HG03575 (cell line): ENCODE results near the gene POU2F1.

Source experiments
- ATAC-seq: cut with Tn5 transposase; IDR thresholded peaks from one replicate; pipeline ENCODE4 v1.9.1; 2021; ENCODE audit not compliant: unreplicated experiment, insufficient number of reproducible peaks, low FRiP score; ENCODE audit errors: extremely low read depth

Gene POU2F1

GRCh38 chr1:167333703-167334102 is 113.0 kb downstream of the POU2F1 start:
- ATAC-seq = no peak

DNA sequence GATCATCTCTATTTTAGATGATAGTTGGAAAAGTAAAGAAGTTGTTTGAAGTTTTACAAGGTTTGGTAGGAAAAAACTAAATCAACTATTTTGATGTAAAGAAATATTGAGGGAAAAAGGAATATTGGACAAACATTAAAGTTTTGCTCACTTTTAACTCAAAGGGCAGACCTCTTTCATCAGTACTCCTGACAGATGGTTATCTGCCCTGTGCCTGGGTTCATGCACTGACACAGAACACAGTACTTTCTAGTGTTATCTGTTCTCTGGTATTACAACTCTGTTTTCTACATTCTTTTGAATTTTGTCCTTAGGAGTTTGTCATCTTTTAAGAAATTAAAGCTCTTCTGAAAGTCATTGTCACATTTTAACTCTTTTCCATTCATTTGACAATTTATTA is 118.7 kb downstream of the POU2F1 start:
- no peak for ATAC-seq

DNA sequence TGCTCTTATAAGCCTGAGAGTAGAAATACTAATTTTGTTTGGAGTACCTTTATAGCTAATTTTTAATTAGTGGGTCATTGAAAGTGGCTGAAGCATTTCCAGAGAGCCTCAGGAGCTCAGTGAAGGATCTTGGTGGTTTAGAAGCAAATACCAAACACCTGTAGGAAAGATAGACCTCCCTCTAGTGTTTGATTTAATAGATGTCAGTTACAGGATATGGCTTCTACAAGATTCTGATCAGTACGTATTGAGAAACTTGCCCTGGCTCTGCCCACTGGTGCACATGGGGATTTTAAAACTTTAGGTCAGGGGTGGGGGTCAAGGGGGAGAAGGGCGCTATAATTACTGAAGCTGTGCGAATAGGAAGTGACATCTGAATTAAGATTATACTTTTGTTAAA is 122.2 kb downstream of the POU2F1 start:
- no peak for ATAC-seq

- ATAC-seq = no peak
Measured at GRCh38 chr1:167344112-167344511, 123.4 kb downstream of the POU2F1 start.

DNA sequence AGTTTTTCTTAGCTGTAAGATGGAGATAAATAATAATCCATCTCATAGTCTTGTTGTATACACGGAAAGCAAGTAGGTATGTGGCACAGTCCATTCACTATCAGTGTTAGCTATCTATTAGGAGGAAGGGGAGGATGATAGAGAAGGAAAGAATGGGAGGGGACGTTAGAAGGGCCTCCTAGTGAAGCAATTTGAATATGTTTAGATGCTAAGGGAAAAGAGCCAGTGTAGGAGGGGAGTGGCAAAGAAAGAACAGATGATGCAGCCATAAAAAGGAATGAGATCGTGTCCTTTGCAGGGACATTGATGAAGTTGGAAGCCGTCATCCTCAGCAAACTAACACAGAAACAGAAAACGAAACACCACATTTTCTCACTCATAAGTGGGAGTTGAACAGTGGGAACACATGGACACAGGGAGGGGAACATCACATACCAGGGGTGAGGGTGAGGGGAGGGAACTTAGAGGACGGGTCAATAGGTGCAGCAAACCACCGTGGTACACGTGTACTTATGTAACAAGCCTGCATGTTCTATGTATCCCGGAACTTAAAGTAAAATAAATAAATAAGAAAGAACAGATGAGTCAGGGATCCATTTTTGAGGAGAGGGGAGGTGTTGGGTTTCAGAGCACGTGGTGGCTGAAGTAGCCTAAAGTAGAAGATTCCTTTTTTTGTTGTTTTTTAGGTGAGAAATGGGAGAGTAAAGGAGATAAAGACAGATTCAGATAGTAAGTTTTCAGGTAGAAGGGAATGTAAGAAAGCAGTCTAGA is 124.1 kb downstream of the POU2F1 start:
- ATAC-seq = no peak

GRCh38 chr1:167345386-167345733 is 124.7 kb downstream of the POU2F1 start:
- ATAC-seq = no peak

DNA sequence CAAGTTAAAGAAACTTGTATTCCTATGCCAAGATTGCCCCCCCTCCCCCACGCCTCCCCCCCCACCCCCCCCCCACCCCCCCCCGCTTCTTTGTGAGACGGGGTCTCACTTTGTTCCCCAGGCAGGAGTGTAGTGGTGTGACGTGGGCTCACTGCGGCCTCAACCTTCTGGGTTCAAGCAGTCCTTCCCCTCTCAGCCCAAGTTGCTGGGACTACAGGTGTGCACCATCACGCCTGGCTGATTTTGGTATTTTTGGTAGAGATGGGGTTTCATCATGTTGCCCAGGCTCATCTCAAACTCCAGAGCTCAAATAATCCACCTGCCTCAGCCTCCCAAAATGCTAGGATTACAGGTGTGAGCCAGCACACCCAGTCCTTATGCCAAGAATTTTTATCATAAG is 136.6 kb downstream of the POU2F1 start:
- no peak for ATAC-seq

- ATAC-seq = no peak
Measured at GRCh38 chr1:167359295-167359694, 138.6 kb downstream of the POU2F1 start.

- no peak for ATAC-seq
Measured at GRCh38 chr1:167360120-167360519, 139.4 kb downstream of the POU2F1 start.

DNA sequence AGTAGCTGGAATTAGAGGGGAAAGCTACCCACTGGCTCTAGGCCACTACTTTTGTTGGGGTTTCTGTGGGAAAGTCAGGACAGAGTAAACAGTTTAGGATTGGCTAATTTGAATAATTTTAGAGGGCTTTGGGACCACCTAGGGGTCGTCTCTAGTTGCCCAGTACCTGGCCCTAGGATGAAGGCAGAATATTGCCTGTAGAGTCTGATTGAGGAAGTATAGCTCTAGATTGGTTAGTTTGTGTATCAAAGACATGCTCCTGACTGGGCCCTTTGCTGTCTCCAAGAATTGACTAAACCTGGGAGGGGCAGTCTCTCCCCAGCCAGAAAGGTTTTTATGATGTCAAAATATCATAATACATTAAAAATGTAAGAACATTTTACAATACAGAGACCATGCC is 142.0 kb downstream of the POU2F1 start:
- ATAC-seq = no peak

GRCh38 chr1:167364826-167365225 is 144.1 kb downstream of the POU2F1 start:
- no peak for ATAC-seq

DNA sequence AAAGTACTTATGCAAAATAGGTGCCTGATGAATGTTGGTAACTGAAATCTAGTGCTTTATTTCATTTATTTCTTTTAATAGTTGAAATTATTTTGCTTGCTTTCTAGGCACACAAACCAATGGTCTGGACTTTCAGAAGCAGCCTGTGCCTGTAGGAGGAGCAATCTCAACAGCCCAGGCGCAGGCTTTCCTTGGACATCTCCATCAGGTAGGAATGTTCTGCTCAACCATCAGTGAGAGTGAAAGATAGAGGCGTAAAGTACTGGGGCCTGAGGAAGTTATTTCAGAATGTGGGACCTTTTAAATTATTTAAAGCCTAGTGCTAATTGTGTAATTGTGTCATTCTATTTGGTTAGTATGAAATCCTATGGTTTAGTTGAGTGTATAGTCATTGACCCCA is 144.7 kb downstream of the POU2F1 start:
- ATAC-seq = no peak

DNA sequence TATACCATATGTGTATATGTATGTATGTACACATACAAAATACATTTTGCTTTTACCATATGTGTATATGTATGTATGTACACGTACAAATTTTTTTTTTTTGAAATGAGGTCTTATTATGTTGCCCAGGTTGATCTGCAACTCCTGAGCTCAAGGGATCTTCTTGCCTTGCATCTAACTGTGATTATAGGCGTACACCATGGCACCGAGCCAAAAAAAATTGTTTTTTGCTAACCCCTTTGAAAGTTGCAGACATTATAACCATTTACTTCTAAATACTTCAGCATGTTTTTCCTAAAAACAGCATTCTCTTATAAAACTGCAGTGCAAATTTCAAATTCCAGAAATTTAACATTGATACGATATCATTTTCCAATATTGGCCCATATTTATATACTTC is 147.0 kb downstream of the POU2F1 start:
- ATAC-seq = no peak

DNA sequence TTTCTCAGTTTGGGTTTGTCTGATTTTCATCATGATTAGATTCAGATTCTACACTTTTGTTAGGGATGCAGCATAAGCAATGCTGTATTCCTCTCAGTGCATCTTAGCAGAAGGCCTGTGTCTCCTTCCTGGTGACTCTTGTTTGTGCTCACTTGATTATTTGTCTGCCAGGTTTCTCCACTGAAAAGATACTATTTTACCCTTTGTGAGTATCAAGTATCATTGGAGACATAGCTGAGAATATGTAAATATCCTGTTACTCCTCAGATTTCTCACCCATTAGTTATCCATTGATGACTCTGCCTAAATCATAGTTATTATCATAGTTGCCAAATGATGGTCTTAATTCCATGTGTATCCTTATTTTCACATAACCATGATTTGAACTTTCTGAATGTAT is 148.5 kb downstream of the POU2F1 start:
- ATAC-seq = no peak

DNA sequence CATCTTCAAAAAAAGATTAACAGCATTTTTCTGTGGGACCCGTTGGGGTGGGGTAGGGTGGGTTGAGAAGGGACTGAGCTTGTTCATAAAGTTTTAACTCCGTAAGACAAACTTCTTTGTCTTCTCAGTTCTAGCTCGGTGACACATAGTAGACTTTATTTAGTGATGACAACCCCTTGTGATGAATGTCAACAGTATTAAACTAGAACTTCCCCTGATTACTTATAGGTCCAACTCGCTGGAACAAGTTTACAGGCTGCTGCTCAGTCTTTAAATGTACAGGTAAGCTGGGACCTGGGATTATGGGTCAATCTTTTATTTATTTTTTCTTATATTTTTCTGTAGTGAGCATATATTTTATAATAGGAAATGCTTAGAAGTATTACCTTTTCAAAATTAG is 149.2 kb downstream of the POU2F1 start:
- no peak for ATAC-seq

- no peak for ATAC-seq
Measured at GRCh38 chr1:167371030-167371429, 150.3 kb downstream of the POU2F1 start.

DNA sequence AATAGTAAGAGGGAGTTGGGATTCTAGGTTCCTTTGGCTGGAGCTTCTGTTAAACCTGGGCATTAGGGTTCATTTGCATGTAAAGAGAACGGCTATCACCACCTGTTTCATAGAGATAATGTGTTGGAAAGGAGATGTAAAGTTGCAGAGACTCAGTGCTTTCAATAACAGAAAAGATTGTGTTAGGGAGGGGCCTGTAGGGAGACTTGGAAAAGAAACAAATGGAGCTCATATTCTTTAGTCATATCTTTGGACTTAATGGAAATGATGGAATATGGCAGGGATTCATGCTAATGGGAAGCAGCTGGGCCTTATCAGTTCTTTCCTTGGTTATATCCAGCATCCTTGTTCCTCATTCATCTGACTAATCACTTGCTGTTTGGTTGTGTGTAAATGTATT is 152.7 kb downstream of the POU2F1 start:
- no peak for ATAC-seq

GRCh38 chr1:167373986-167374385 is 153.3 kb downstream of the POU2F1 start:
- no peak for ATAC-seq

GRCh38 chr1:167375949-167376348 is 155.3 kb downstream of the POU2F1 start:
- ATAC-seq = no peak

DNA sequence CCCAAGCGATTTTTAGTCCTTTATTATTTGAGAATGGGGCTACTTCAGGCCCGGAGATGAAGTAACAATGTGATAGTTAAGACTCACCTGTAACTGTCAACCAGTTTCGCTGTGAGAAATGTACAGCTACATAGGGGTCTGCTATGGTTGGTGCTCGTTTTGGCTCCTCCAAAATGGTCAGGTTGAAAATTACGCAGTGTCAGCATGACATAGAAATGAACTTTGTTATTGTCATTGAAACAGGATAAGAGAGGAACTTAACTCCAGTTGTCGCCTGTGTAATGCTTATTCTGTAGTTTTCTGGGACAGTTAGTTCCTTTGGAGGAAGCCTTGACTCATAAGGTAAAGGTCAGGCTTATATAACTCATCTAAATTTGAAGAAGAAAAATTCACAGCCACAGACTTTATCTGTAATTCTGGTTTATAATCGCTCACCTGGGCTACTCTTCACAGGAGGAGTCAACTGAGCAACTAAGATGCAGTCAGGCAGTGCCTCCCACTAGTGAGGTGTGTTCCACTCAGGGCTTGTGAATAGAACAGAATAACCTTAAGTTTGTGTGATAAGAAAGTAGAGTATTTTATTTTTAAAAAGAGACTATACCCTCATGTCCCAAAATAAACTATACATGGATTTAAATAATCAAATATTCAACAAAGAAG is 166.7 kb downstream of the POU2F1 start:
- no peak for ATAC-seq

GRCh38 chr1:167388976-167389375 is 168.3 kb downstream of the POU2F1 start:
- no peak for ATAC-seq
